Heart left ventricle (tissue), 16 donors: ENCODE data around the gene DIS3. TPM values are rescaled to one million over a fixed set of nuclear protein-coding genes. Genes with fewer than 3 reads are reported as not detected.
A peak's percentile ranks its signal among the peaks of the same experiment; 100 is the strongest.

ENCODE experiments used
- ATAC-seq, 4 donors: fragments of 200-7000 bp; cut with Tn5 transposase; one replicate each; pipeline ENCODE4 v1.9.1; 2020 to 2022; ENCODE audit warnings: moderate library complexity in 4 of 4, mild to moderate bottlenecking in 3 of 4, moderate number of reproducible peaks in 1 of 4
- DNase-seq, 5 donors: peaks; one replicate each; pipeline ENCODE4 v3.0.0-alpha.2; 2020
- H3K27ac ChIP-seq, 12 donors: fragments of 200-600 bp; sonication (generic) in 4 of 12; one replicate each; pipeline versions ENCODE4 v1.5.0 to v1.8.0; 2016 to 2022; ENCODE audit warnings: mild to moderate bottlenecking in 2 of 12
- H3K27me3 ChIP-seq, 9 donors: fragments of 200-600 bp; sonication (generic) in 2 of 9; one replicate each; pipeline versions ENCODE4 v1.5.1 to v1.8.0; 2016 to 2022; ENCODE audit warnings: mild to moderate bottlenecking in 3 of 9
- H3K36me3 ChIP-seq, 9 donors: fragments of 200-600 bp; sonication (generic) in 2 of 9; one replicate each; pipeline versions ENCODE4 v1.5.0 to v1.8.0; 2018 to 2022; ENCODE audit warnings: mild to moderate bottlenecking in 2 of 9
- H3K4me1 ChIP-seq, 12 donors: fragments of 200-600 bp; sonication (generic) in 4 of 12; one replicate each; pipeline versions ENCODE4 v1.5.0 to v1.8.0; 2016 to 2022; ENCODE audit warnings: mild to moderate bottlenecking in 3 of 12
- H3K4me3 ChIP-seq, 12 donors: fragments of 200-600 bp; sonication (generic) in 4 of 12; one replicate each; pipeline versions ENCODE4 v1.5.0 to v1.8.0; 2017 to 2022; ENCODE audit warnings: mild to moderate bottlenecking in 9 of 12, moderate library complexity in 4 of 12
- H3K9me3 ChIP-seq, 12 donors: fragments of 200-600 bp; sonication (generic) in 4 of 12; one replicate each; pipeline versions ENCODE4 v1.5.0 to v1.8.0; 2016 to 2022; ENCODE audit warnings: mild to moderate bottlenecking in 1 of 12
- POLR2A ChIP-seq, 2 donors: fragments of 450-650 bp; IDR thresholded peaks; one replicate each; pipeline ENCODE4 v1.6.1; 2017; ENCODE audit warnings: antibody characterized with exemption in 2 of 2, mild to moderate bottlenecking in 2 of 2, moderate library complexity in 2 of 2
- WGBS, 4 donors: extraction: QIAGEN DNeasy Blood & Tissue Kit in 2 of 4; methylation state at CpG; one replicate each; pipeline versions ENCODE4 v1.1.5 to v1.1.7; 2013 to 2018; 5-methylcytosine and 5-hydroxymethylcytosine counted together
- intact Hi-C, 10 donors: fragments of 100-400 bp; cut with DNase I; formaldehyde crosslinking; loops; one replicate each; pipeline versions ENCODE4 v1.11.1 to v1.14.2; 2022
- long read RNA-seq, 3 donors: library from polyadenylated mRNA; unstranded; transcript quantifications; one replicate each; pipeline ENCODE4 v2.0.0, GENCODE V29; 2020 to 2021
- polyA plus RNA-seq, 2 donors: library from polyadenylated mRNA; stranded (reverse); fragments of 200-250 nt; gene quantifications; one replicate each; pipeline ENCODE4 v1.2.3, GENCODE V29; 2013
- total RNA-seq, 9 donors: library from RNA; depleted of rRNA in 2 of 9; stranded (reverse); fragments of >200 nt in 2 of 9; fragmentation: NEBNext Ultra II Directional in 3 of 9; extraction: Animal tissue kit (Norgen Biotek cat#: 25700) in 3 of 9; gene quantifications; one replicate each; pipeline versions ENCODE4 v1.1.0 to v1.2.4, GENCODE V29; 2016 to 2023
- TF ChIP-seq, protein P1 (sequence below), 12 donors: fragments of 200-600 bp; sonication (generic) in 4 of 12; IDR thresholded peaks; one replicate each; pipeline versions ENCODE4 v1.5.0 to v1.8.0; 2018 to 2022; ENCODE audit warnings: antibody characterized with exemption in 12 of 12, mild to moderate bottlenecking in 5 of 12
- donor health status: ischemic (EF 13 %, LVEDD 7.1; RV severe dilation, severe dysfunction).
- donor health status: healthy with polysubstance abuse.
- donor health status: DM: no; HTN: yes; CAD: no.
- donor health status: DM: no; HTN: no; CAD: no.
- donor health status: ischemic (EF 25% LVEDD 6.9; RV normal size, moderate dysfunction).
- donor health status: ischemic (EF 25% LVEDD 5.7; RV mildly dilated, moderate dysfunction).
- donor health status: healthy.
- donor health status: DM: yes; HTN: yes; CAD: no.
- donor health status: ischemic (EF 35%, LVEDD 5.7; RV mildly dilated, moderate dysfunction).
- donor health status: nonischemic (EF 11% LVEDD 7.7; RV severe dilation, severe dysfunction).
- donor health status: DM: yes; HTN: yes; CAD: no.
- donor health status: PGD.
- donor health status: ischemic (EF 29% LVEDD 5.4; RV normal size, mild dysfunction).
- donor health status: nonischemic (EF 23%, LVEDD 6.1; RV moderate dilation, normal function).

Gene DIS3, protein sequence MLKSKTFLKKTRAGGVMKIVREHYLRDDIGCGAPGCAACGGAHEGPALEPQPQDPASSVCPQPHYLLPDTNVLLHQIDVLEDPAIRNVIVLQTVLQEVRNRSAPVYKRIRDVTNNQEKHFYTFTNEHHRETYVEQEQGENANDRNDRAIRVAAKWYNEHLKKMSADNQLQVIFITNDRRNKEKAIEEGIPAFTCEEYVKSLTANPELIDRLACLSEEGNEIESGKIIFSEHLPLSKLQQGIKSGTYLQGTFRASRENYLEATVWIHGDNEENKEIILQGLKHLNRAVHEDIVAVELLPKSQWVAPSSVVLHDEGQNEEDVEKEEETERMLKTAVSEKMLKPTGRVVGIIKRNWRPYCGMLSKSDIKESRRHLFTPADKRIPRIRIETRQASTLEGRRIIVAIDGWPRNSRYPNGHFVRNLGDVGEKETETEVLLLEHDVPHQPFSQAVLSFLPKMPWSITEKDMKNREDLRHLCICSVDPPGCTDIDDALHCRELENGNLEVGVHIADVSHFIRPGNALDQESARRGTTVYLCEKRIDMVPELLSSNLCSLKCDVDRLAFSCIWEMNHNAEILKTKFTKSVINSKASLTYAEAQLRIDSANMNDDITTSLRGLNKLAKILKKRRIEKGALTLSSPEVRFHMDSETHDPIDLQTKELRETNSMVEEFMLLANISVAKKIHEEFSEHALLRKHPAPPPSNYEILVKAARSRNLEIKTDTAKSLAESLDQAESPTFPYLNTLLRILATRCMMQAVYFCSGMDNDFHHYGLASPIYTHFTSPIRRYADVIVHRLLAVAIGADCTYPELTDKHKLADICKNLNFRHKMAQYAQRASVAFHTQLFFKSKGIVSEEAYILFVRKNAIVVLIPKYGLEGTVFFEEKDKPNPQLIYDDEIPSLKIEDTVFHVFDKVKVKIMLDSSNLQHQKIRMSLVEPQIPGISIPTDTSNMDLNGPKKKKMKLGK
- total RNA-seq (10 to 100 TPM; 13.9 to 22.2 (median 17.7) TPM), polyA plus RNA-seq (10 to 100 TPM in 1 of 2 donors, 1 to 10 TPM in 1; 4.8 to 14.6 TPM)
- long read RNA-seq, donor 1, full-length matches to known transcripts, result 15 of 20 reads
- long read RNA-seq, donor 1, partial matches to known transcripts, result 4 of 20 reads
- long read RNA-seq, donor 1, other reads (novel, unspliced or antisense), result 1 of 20 reads
- long read RNA-seq, donor 2, full-length matches to known transcripts, result 17 of 30 reads
- long read RNA-seq, donor 2, partial matches to known transcripts, result 10 of 30 reads
- long read RNA-seq, donor 2, other reads (novel, unspliced or antisense), result 3 of 30 reads
- long read RNA-seq, donor 3, full-length matches to known transcripts, result 12 of 15 reads
- long read RNA-seq, donor 3, partial matches to known transcripts, result 0 of 15 reads
- long read RNA-seq, donor 3, other reads (novel, unspliced or antisense), result 3 of 15 reads

DNA sequence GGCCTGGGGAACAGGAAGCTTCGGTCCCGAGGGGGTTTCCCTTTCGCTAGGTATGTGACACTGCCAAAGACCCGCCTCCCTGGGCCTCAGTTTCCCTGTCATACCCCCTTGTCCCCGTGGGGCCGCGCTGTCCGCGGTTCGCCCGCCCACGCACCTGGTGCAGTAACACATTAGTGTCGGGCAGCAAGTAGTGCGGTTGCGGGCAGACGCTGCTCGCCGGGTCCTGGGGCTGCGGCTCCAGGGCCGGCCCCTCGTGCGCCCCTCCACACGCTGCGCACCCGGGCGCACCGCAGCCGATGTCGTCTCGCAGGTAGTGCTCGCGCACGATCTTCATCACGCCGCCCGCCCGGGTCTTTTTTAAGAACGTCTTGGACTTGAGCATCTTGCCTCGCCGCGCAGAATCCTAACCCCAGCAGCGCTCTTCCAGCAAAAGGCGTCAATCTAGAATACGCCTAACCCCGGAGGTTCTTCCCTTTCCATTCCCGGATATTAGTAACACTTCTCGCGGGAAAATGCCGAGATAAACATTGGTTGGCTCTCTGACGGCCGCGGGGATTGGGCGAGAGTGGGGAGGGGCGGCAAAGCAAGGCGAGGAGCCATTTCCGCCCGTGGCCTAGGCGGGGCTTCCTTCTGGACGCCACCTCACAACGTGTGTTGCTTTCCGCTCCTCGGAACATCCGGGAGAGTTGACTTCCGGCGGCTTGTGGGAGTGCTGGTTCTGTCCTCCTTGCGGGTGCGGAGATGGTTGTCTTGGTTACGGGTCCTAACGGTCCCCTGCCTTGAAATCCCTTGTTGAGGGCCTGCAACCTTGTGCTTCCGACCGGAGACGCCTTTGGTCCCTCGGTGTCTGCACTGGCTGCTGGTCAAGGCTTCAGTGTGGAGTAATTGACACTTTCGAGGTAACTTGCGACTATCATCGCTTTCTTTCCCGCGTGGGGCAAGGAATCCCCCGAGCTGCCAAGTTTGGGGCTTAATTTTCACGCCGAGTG lies at the start of gene DIS3, which contains the start of gene PIBF1:
Gene DIS3, minus strand, starts transcription at position 450 of the 989 bp plus-strand sequence. Its CDS starts 68 bp downstream, at position 382.
Gene PIBF1, plus strand, starts transcription at position 683 of the 989 bp plus-strand sequence. CDS start 1,337 bp downstream, outside the sequence.
- DNase-seq (peak; percentile 97 to 98 (median 98)), ATAC-seq (peak; percentile 100)
- Histone ChIP-seq H3K9me3 (no peaks in the 10 kb centered on the region), H3K36me3 (peaks cover 0 to 59% (median 29%) of the 10 kb centered on the region in 9 donors), H3K4me1 (peaks cover 6 to 59% (median 32%) of the 10 kb centered on the region in 12 donors), H3K27me3 (no peaks in the 10 kb centered on the region), H3K27ac (peak within 1 kb of the TSS; percentile 39 to 94 (median 86)), H3K4me3 (peak within 1 kb of the TSS; percentile 71 to 99 (median 85))
- intact Hi-C loops, result loop anchor here in 4 of 10 donors (5.0 kb wide), 1 partner anchor 54 kb away; the partner anchor contains the start of genes BORA (in 4 of the 4) and MZT1 (in 4 of the 4)
- 0% methylated on average over 47 to 81 of the region's 81 CpGs for WGBS, 4 donors
- TF ChIP-seq, protein P1, sequence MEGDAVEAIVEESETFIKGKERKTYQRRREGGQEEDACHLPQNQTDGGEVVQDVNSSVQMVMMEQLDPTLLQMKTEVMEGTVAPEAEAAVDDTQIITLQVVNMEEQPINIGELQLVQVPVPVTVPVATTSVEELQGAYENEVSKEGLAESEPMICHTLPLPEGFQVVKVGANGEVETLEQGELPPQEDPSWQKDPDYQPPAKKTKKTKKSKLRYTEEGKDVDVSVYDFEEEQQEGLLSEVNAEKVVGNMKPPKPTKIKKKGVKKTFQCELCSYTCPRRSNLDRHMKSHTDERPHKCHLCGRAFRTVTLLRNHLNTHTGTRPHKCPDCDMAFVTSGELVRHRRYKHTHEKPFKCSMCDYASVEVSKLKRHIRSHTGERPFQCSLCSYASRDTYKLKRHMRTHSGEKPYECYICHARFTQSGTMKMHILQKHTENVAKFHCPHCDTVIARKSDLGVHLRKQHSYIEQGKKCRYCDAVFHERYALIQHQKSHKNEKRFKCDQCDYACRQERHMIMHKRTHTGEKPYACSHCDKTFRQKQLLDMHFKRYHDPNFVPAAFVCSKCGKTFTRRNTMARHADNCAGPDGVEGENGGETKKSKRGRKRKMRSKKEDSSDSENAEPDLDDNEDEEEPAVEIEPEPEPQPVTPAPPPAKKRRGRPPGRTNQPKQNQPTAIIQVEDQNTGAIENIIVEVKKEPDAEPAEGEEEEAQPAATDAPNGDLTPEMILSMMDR (IDR thresholded peaks at IDR 0.05), result no peak
- peak; percentile 49 to 85 for TF ChIP-seq POLR2A (IDR thresholded peaks at IDR 0.05)

DNA sequence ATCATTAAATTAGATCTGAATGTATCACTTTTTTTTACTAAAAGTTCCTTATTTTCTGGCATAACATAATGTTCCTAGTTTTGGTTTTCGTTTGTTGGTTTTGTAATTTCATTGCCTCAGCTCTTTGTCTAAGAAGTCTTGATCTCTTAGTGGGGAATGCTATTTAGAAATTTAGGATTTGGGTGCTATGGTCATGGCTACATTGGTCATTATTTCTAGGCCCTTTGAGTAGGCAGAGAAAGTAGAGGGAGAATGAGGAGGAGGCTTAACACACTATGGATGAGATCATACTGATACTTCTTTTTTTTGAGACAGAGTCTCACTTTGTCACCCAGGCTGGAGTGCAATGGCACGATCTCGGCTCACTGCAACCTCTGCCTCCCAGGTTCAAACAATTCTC lies 42.0 kb upstream of the DIS3 start:
- WGBS, 4 donors, result 89 to 98% (median 95%) methylated on average over 3 of the region's 3 CpGs
- Histone ChIP-seq H3K4me1 (no peaks in the 10 kb centered on the region), H3K27ac (no peak overlapping the region), H3K36me3 (peaks cover 0 to 83% (median 50%) of the 10 kb centered on the region in 9 donors), H3K9me3 (no peaks in the 10 kb centered on the region), H3K27me3 (no peaks in the 10 kb centered on the region), H3K4me3 (no peak overlapping the region)
- intact Hi-C loops, result no loop called here
- ATAC-seq (no peak), DNase-seq (no peak)
- TF ChIP-seq, protein P1 (IDR thresholded peaks at IDR 0.05), result no peak
- no peak for TF ChIP-seq POLR2A (IDR thresholded peaks at IDR 0.05)

DNA sequence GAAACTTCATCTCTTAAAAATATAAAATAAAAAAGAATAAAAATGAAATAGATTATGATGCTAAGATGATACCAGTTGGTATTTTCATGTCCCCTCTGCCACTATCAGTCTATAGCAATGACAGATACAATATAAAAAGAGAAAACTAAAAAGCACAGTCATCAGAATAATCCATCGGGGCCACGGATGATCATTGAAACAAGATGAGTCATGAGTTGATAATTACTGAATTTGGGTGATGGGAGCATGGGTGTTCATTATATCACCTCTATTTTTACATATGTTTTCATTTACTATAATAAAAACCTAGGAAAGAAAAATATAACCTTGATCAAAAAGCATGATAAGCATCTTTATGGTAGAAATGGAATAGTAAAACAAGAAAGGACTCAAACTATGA lies 41.4 kb upstream of the DIS3 start:
- WGBS, 4 donors, result 93 to 98% (median 95%) methylated on average over 2 of the region's 2 CpGs
- H3K9me3 ChIP-seq, result no peaks in the 10 kb centered on the region
- peaks cover 0 to 82% (median 47%) of the 10 kb centered on the region in 9 donors for H3K36me3 ChIP-seq
- H3K4me1 ChIP-seq, result no peaks in the 10 kb centered on the region
- no peak for DNase-seq
- no peaks in the 10 kb centered on the region for H3K27me3 ChIP-seq
- intact Hi-C loops, result no loop called here
- no peak for ATAC-seq
- H3K4me3 ChIP-seq, result no peak overlapping the region
- H3K27ac ChIP-seq, result no peak overlapping the region
- TF ChIP-seq POLR2A (IDR thresholded peaks at IDR 0.05), result no peak
- TF ChIP-seq, protein P1 (IDR thresholded peaks at IDR 0.05), result no peak
